Natural killer cell (primary cell): ENCODE data around the gene CDC42BPG. TPM values are rescaled to one million over a fixed set of nuclear protein-coding genes. Genes with fewer than 3 reads are reported as not detected.

Experiments
- ATAC-seq, 3 donors: fragments of 150-1000 bp in 2 of 3; fragments of 200-7000 bp in 1 of 3; cut with Tn5 transposase; 1 replicate in 1 of 3; 2 replicates in 2 of 3; pipeline ENCODE4 v1.10.0; 2021; ENCODE audit warnings: mild to moderate bottlenecking in 2 of 3, moderate library complexity in 2 of 3
- DNase-seq, 2 donors: peaks; one replicate each; pipeline versions ENCODE4 v3.0.0 to v3.0.0-alpha.2; 2013 to 2021; ENCODE audit warnings: mixed read lengths in 1 of 2
- H3K27ac ChIP-seq: one replicate; pipeline ENCODE4 v1.5.1; 2013; ENCODE audit warnings: mild to moderate bottlenecking, low read length
- H3K27me3 ChIP-seq: one replicate; pipeline ENCODE4 v1.6.1; 2013; ENCODE audit warnings: low read length; ENCODE audit not compliant: control insufficient read depth, insufficient read depth
- H3K36me3 ChIP-seq: one replicate; pipeline ENCODE4 v1.6.1; 2013; ENCODE audit warnings: low read length; ENCODE audit not compliant: control insufficient read depth, insufficient read depth
- H3K4me1 ChIP-seq: one replicate; pipeline ENCODE4 v1.6.1; 2013; ENCODE audit warnings: low read length; ENCODE audit not compliant: control insufficient read depth, insufficient read depth
- H3K4me3 ChIP-seq: one replicate; pipeline ENCODE4 v1.5.1; 2013; ENCODE audit warnings: low read length
- H3K9me3 ChIP-seq: one replicate; pipeline ENCODE4 v1.6.1; 2013; ENCODE audit warnings: low read length; ENCODE audit not compliant: control insufficient read depth, insufficient read depth
- H3K27ac Mint-ChIP-seq, 2 donors: one replicate each; pipeline ENCODE4 v1.8.0; 2022; ENCODE audit warnings: mild to moderate bottlenecking in 2 of 2, mixed read lengths in 2 of 2, moderate library complexity in 1 of 2
- H3K27me3 Mint-ChIP-seq, 2 donors: one replicate each; pipeline ENCODE4 v1.8.0; 2022; ENCODE audit warnings: low read depth in 2 of 2, mixed read lengths in 2 of 2
- H3K36me3 Mint-ChIP-seq: one replicate; pipeline ENCODE4 v1.8.0; 2022; ENCODE audit warnings: mixed read lengths
- H3K4me1 Mint-ChIP-seq, 2 donors: one replicate each; pipeline ENCODE4 v1.8.0; 2022; ENCODE audit warnings: mixed read lengths in 2 of 2
- H3K4me3 Mint-ChIP-seq: one replicate; pipeline ENCODE4 v1.8.0; 2022; ENCODE audit warnings: mild to moderate bottlenecking, moderate library complexity, mixed read lengths
- H3K9me3 Mint-ChIP-seq, 2 donors: one replicate each; pipeline ENCODE4 v1.8.0; 2022; ENCODE audit warnings: mixed read lengths in 2 of 2
- CTCF ChIP-seq: fragments of 200-600 bp; IDR thresholded peaks from one replicate; pipeline ENCODE4 v1.8.0; 2022; ENCODE audit warnings: antibody characterized with exemption
- WGBS: methylation state at CpG from one replicate; pipeline ENCODE4 v1.1.7; 2013; ENCODE audit warnings: missing lambda C conversion rate; ENCODE audit not compliant: insufficient coverage; 5-methylcytosine and 5-hydroxymethylcytosine counted together
- intact Hi-C: fragments of 100-400 bp; cut with micrococcal nuclease; formaldehyde crosslinking; loops from one replicate; pipeline ENCODE4 v1.14.2; 2022
- total RNA-seq, 4 donors: library from RNA; stranded (reverse); fragments of 120-200 nt in 1 of 4; gene quantifications; one replicate each; pipeline versions ENCODE4 v1.2.3 to v1.2.4, GENCODE V29; 2013 to 2022

The CDC42BPG gene
- total RNA-seq, 3 donors from 2014 or later (not counting 1 experiment from before 2014, with no cell fraction given), result 8.2 to 12.7 (median 10.7) TPM

GRCh38 chr11:64872790-64873488 lies 28.5 kb upstream of the CDC42BPG start:
- no peaks in the 10 kb centered on the region for H3K36me3 Mint-ChIP-seq

GRCh38 chr11:64871492-64871891 lies 27.0 kb upstream of the CDC42BPG start:
- Mint-ChIP-seq H3K9me3 (no peaks in the 10 kb centered on the region), H3K27me3 (no peaks in the 10 kb centered on the region), H3K27ac (peak overlapping the region; percentile 87), H3K36me3 (no peaks in the 10 kb centered on the region), H3K4me1 (peaks cover 75 to 78% of the 10 kb centered on the region in 2 donors), H3K4me3 (peak overlapping the region; percentile 80)
- H3K36me3 ChIP-seq, result peaks cover 74% of the 10 kb centered on the region
- ATAC-seq (no peak), DNase-seq (no peak)
- no peak overlapping the region for H3K27ac ChIP-seq
- no peak overlapping the region for H3K4me3 ChIP-seq
- H3K27me3 ChIP-seq, result no peaks in the 10 kb centered on the region
- peaks cover 99% of the 10 kb centered on the region for H3K4me1 ChIP-seq
- TF ChIP-seq CTCF, result no peak
- intact Hi-C loops, result no loop called here
- no CpG with 5 or more reads among the region's 3 CpGs for WGBS
- H3K9me3 ChIP-seq, result no peaks in the 10 kb centered on the region

More at GRCh38 chr11:64872790-64873488, 28.5 kb upstream of the CDC42BPG start:
- peaks cover 98% of the 10 kb centered on the region for H3K4me1 ChIP-seq
- Mint-ChIP-seq H3K4me1 (peaks cover 79 to 87% of the 10 kb centered on the region in 2 donors), H3K27ac (peak overlapping the region; percentile 33 to 50), H3K9me3 (no peaks in the 10 kb centered on the region), H3K27me3 (no peaks in the 10 kb centered on the region), H3K4me3 (peak overlapping the region; percentile 65)
- intact Hi-C loops, result no loop called here
- H3K9me3 ChIP-seq, result no peaks in the 10 kb centered on the region
- 72% methylated on average over 8 of the region's 8 CpGs for WGBS
- ATAC-seq, result no peak
- no peak for TF ChIP-seq CTCF
- H3K36me3 ChIP-seq, result peaks cover 67% of the 10 kb centered on the region
- no peaks in the 10 kb centered on the region for H3K27me3 ChIP-seq
- DNase-seq, result no peak
- peak overlapping the region; percentile 16 for H3K27ac ChIP-seq
- no peak overlapping the region for H3K4me3 ChIP-seq

GRCh38 chr11:64870893-64871466 lies 26.5 kb upstream of the CDC42BPG start:
- 67% methylated on average over 20 of the region's 20 CpGs for WGBS
- Mint-ChIP-seq H3K9me3 (no peaks in the 10 kb centered on the region), H3K4me3 (peak overlapping the region; percentile 80), H3K27ac (peak overlapping the region; percentile 87), H3K36me3 (no peaks in the 10 kb centered on the region), H3K4me1 (peaks cover 75 to 78% of the 10 kb centered on the region in 2 donors), H3K27me3 (no peaks in the 10 kb centered on the region)
- DNase-seq (no peak), ATAC-seq (no peak)
- no peak for TF ChIP-seq CTCF
- Histone ChIP-seq H3K36me3 (peaks cover 73% of the 10 kb centered on the region), H3K4me1 (peaks cover 99% of the 10 kb centered on the region), H3K27me3 (no peaks in the 10 kb centered on the region), H3K4me3 (no peak overlapping the region), H3K9me3 (no peaks in the 10 kb centered on the region), H3K27ac (peak overlapping the region; percentile 55)
- intact Hi-C loops, result loop anchor here (1.0 kb wide), 1 partner anchor 7 kb away; the partner anchor contains the start of gene EHD1
